ENCODE results near the gene PHPT1. TPM values are rescaled to one million over a fixed set of nuclear protein-coding genes. Genes with fewer than 3 reads are reported as not detected.
A peak's percentile ranks its signal among the peaks of the same experiment; 100 is the strongest.

PHPT1 gene
- total RNA-seq, 1 donor = 36.9 TPM

DNA sequence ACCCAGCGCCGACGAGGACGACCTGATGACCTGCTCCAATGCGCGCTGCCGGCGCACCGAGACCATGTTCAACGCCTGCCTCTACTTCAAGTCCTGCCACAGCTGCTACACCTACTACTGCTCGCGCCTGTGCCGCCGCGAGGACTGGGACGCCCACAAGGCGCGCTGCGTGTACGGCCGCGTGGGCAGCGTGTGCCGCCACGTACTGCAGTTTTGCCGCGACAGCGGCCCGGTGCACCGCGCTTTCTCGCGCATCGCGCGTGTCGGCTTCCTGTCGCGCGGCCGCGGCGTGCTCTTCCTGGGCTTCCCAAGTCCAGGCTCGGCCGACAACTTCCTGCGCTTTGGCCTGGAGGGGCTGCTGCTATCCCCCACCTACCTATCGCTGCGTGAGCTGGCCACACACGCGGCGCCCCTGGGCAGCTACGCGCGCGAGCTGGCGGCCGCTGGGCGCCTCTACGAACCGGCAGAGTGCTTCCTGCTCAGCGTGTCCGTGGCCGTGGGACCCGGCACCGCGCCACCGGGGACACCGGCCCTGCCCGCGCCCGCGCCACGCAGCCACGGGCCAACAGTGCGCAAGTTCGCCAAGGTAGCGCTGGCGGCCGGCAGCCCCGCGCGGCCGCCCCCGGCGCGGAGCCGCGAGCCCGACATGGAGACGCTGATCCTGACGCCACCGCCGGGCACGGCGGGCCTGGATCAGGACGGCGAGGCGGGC, 2.7 kb upstream of the PHPT1 start:
- DNase-seq (ENCODE audit: low read depth in 2 of 3, low spot score in 2 of 3) = no peak

GRCh38 chr9:136847088-136847825, 2.0 kb upstream of the PHPT1 start:
- no peak for DNase-seq (ENCODE audit: low read depth in 2 of 3, low spot score in 2 of 3)

DNA sequence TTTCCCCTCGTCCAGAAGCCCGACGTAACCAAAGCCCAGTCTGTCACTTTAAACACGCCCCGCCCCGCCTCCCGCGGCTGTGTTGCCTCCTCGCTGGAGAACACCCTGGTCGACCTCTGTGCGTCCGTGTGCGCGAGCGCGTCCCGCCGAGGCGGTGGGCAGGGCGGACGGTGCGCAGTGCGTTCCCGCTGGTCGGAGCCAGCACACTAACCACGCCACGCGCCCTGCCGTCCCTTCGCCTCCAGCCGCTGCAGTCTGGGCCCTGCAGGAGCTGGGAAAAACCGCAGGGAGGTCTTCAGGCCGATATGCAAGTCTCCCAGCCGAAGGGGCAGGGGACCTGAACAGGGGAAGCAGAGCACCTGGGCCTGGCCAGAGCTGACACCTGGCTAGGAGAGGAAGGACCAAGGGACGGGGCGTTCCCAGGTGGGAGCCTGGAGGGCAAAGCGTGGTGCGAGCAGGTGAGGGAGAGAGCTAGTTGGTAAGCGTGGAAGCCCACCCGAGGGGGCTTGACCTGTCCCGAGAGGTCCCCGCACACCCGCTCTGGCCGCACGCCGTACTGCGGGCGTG, 1.3 kb upstream of the PHPT1 start:
- DNase-seq (ENCODE audit: low read depth in 2 of 3, low spot score in 2 of 3) = peak in 1 of 3 donors; percentile 52

DNA sequence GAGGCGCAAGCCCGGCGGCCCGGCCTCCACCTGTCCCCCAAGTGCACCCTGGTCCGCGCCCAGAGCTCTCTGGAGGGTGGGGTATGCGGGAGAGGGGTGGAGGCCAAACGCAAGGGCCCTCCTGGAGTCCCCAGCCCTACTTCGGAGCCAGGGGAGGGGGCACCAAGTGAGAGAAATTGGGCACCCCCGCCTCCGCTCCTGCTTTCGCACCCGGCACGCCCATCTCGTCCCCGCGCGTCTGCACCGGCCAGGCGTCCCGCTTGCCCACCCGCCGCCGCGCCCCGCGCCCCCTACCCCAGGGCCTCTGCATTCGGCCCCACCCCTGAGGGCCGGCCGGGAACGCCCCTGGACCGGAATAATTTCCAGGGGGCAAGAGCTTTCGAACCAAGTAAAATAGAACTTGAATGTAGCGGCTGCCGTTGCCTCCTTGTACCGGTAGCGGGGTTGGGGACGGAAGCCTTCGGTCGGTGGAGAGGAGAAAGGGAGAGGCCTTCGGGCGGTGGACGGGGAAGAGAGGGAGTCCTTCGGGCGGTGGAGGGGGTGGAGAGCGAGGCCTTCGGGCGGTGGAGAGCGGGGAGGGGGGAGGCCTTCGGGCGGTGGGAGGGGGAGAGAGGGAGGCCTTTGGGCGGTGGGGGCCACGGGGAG, 694 bp upstream of the PHPT1 start:
- peak in 1 of 3 donors; percentile 57 for DNase-seq (ENCODE audit: low read depth in 2 of 3, low spot score in 2 of 3)

DNA sequence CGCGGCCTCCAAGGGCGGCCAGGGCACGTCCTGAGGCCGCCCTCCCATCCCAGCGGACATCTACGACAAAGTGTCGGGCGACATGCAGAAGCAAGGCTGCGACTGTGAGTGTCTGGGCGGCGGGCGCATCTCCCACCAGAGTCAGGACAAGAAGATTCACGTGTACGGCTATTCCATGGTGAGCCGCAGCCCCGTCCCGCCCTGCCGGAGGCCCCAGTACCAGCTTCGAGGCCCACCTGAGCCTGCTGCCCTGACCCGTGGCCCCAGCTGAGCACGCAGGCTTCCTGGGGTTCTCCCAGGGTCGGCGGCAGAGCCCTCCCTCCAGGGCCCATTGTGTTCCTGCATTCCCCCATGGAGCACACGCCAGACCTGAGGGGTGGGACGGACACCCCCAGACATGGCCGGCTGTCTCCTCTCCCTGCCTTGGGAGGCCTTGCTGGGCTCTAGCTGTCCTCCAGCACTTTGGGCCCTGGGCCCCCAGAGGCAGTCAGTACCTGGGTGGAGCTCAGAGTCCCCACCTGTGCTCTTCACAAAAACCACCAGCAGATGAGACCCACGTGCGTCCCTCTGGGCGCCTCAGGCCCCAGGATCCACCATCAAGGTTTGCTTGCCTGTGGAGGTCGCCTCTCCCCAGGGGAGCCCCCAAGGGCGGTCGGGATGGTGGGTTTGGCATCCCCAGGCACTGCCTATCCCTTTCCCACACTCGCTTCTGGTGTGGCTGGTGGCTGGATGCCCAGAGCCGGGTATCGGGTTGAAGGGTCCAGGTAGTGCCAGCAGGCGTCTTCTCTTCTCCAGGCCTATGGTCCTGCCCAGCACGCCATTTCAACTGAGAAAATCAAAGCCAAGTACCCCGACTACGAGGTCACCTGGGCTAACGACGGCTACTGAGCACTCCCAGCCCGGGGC, 1.0 kb downstream of the PHPT1 start:
- no peak for DNase-seq (ENCODE audit: low read depth in 2 of 3, low spot score in 2 of 3)

GRCh38 chr9:136850866-136851775, 1.9 kb downstream of the PHPT1 start:
- DNase-seq (ENCODE audit: low read depth in 2 of 3, low spot score in 2 of 3) = no peak

GRCh38 chr9:136851941-136852663, 2.9 kb downstream of the PHPT1 start, which contains the start of gene MAMDC4:
Gene MAMDC4 (plus strand): TSS chr9:136852346. CDS start chr9:136852417, 71 bp downstream.
- no peak for DNase-seq (ENCODE audit: low read depth in 2 of 3, low spot score in 2 of 3)

DNA sequence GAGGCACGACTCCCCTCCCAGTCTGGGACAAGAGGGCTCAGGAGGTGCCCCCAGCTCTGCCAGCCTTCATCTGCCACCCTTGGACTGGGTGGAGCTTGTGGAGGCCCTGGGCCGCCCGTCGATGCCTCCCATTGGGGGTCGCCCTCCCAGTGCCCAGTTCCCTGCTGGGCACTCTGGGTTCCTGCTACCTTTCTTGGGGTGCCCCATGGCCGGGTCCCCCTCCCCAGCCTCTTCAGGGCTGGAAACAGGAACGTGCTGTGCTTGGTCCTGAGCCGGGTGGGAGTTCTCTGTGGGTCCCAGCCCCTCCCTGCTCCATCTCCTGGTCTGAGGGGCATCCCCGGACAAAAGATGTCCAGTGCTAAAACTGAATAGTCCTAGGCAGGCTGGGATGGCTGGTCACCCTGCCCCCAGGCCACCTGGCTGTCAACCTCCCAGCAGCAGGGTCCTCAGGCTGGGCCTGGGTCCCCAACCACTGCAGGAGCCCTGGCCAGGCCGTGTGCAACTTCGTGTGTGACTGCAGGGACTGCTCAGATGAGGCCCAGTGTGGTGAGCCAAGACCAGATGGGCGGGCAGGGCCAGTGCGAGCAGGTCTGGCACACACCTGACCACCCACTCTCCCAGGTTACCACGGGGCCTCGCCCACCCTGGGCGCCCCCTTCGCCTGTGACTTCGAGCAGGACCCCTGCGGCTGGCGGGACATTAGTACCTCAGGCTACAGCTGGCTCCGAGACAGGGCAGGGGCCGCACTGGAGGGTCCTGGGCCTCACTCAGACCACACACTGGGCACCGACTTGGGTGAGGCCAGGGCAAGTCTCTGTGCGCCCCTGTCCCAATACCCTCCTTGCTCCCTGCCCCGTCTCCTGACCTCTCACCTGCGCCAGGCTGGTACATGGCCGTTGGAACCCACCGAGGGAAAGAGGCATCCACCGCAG, 3.7 kb downstream of the PHPT1 start:
- no peak for DNase-seq (ENCODE audit: low read depth in 2 of 3, low spot score in 2 of 3)

GRCh38 chr9:136853596-136854112, 4.4 kb downstream of the PHPT1 start:
- DNase-seq (ENCODE audit: low read depth in 2 of 3, low spot score in 2 of 3) = no peak

- DNase-seq (ENCODE audit: low read depth in 2 of 3, low spot score in 2 of 3) = no peak
Observed at GRCh38 chr9:136854113-136854841, 5.1 kb downstream of the PHPT1 start.

DNA sequence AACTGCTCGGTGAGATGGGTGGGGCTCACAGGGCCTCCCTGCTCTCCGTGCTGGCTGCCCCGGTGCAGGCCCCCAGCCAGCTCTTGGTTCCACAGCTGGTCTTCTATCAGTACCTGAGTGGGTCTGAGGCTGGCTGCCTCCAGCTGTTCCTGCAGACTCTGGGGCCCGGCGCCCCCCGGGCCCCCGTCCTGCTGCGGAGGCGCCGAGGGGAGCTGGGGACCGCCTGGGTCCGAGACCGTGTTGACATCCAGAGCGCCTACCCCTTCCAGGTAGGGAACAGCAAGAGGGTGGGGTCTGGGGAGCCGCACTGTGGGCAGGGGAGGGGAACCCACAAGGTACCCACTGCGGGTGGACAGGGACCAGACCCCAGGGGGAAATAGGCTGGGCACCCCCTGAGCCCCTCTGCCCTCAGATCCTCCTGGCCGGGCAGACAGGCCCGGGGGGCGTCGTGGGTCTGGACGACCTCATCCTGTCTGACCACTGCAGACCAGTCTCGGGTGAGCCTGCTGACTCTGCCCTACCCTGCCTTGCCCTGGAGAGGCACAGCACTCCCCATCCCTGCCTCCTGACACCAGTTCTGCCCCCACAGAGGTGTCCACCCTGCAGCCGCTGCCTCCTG, 5.7 kb downstream of the PHPT1 start:
- DNase-seq (ENCODE audit: low read depth in 2 of 3, low spot score in 2 of 3) = no peak

DNA sequence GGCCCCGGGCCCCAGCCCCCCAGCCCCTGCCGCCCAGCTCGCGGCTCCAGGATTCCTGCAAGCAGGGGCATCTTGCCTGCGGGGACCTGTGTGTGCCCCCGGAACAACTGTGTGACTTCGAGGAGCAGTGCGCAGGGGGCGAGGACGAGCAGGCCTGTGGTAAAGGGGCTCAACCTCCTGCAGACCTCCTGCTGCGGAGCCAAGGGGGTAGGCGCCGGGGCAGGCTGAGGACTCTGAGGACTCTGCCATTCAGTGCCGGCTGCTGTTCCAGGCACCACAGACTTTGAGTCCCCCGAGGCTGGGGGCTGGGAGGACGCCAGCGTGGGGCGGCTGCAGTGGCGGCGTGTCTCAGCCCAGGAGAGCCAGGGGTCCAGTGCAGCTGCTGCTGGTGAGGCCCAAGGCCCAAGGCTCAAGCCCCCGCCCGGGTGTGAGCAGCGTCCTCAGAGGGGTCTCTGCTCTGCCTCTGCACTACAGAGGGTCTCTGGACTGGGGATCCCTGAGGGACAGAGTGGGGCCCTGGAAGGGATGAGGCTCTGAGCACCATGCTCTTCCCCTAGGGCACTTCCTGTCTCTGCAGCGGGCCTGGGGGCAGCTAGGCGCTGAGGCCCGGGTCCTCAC, 6.4 kb downstream of the PHPT1 start:
- no peak for DNase-seq (ENCODE audit: low read depth in 2 of 3, low spot score in 2 of 3)

DNA sequence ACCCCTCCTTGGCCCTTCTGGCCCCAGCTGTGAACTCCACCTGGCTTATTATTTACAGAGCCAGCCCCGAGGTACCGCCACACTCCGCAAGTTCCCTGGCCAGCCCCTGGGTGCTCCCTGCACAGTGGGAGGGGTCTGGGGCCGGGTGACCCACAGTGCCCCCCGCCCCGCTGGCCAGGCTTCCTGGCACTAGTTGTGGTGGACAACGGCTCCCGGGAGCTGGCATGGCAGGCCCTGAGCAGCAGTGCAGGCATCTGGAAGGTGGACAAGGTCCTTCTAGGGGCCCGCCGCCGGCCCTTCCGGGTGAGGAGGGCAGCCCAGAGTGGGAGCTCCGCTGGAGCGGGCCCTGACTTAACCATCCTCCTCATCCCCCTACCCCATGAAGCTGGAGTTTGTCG, 6.9 kb downstream of the PHPT1 start:
- no peak for DNase-seq (ENCODE audit: low read depth in 2 of 3, low spot score in 2 of 3)

DNA sequence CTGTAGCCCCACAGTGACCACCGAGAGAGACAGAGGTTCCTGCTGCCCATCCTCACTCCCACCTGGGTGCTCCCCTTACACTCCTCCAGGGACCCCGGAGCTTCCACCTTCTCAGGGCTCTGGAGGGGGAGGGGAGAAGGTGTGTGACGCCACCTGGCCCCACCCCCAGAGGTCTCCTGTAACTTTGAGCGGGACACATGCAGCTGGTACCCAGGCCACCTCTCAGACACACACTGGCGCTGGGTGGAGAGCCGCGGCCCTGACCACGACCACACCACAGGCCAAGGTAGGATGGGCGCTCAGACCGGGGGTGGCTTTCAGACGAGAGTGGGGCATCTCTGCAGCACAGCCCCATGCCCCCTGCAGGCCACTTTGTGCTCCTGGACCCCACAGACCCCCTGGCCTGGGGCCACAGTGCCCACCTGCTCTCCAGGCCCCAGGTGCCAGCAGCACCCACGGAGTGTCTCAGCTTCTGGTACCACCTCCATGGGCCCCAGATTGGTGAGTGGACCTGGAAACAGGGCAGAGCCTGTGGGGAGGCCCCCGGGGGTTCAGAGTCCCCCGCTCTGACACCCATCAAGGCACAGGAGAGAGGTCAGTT, 7.4 kb downstream of the PHPT1 start:
- DNase-seq (ENCODE audit: low read depth in 2 of 3, low spot score in 2 of 3) = no peak

- no peak for DNase-seq (ENCODE audit: low read depth in 2 of 3, low spot score in 2 of 3)
Observed at GRCh38 chr9:136857166-136857565, 8.0 kb downstream of the PHPT1 start.

Measured in hematopoietic multipotent progenitor cell (in vitro differentiated cells).